T1000 (cell line): ENCODE results near the gene ACSF3.

Experiments
- DNase-seq: peaks from one replicate; lab custom pipeline; 2025; ENCODE audit warnings: mixed read lengths; lab: John Stamatoyannopoulos, UW

ACSF3 gene

GRCh38 chr16:89190150-89190958 is 96.7 kb downstream of the ACSF3 start:
- no peak for DNase-seq

GRCh38 chr16:89191033-89191900 is 97.6 kb downstream of the ACSF3 start:
- DNase-seq, result no peak

DNA sequence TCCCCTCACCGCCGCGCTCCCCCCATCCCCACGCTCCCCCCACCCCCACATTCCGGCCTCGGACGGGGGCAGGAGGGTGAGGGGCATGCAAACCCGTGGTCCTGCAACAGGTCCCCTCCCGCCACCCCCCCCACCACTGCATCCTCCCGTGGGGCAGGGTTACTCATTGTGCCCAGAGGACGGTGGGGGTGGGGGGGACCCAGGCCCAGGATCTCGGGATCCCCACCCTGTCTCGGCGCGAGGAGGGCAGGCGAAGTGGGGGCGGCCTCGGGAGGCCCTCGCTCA is 98.2 kb downstream of the ACSF3 start:
- no peak for DNase-seq

GRCh38 chr16:89192186-89192955 is 98.7 kb downstream of the ACSF3 start:
- peak; percentile 86 for DNase-seq

DNA sequence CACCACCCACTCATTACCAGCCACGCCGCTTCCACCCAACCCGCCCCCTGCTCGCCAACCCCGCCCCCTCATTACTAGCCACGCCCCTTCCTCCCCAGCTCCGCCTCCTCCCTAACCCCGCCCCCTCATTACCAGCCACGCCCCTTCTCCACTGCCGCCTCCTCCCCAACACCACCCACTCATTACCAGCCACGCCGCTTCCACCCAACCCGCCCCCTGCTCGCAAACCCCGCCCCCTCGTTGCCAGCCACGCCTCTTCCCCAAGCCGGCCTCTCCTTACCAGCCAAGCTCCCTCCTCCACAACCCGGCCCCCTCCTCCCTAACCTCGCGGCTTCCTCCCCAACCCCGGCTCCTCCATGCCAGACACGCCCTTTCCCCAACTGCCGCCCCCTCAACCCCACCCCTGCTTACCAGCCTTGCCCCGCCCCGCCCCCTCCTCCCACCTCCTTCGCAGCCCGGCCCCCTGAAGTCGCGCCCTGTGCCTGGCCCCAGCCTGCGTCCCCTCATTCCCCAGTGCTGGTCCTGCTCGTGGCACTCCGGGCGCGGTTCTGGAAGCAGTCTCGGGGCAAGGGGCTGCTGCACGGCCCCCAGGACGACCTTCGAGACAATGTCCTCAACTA is 99.4 kb downstream of the ACSF3 start:
- DNase-seq, result peak; percentile 80

DNA sequence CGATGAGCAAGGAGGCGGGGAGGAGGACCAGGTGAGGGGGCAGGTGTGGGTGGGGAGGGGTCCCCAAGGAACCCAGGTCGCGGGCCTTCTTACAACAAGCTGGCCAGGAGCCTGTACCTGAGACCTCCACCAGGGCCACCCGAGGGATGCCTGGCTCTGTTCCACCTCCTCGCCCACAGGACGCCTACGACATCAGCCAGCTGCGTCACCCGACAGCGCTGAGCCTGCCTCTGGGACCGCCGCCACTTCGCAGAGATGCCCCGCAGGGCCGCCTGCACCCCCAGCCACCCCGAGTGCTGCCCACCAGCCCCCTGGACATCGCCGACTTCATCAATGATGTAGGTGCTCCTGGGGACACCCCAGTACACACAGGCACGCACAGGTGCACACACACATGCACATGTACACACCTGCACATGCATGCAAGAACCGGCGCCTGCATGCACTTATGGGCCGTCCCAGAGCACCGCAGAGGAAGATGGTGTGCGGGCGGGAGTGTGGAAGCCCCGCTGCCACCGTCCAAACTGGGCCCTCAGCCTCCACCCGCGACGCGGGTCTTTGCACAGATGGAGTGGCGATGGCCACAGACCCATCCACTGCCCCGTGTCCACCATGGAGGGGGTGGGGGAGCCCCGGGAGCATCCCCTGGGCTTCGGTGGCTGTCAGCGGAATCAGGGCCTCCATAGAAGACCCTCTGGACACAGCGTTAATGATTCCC is 100.1 kb downstream of the ACSF3 start:
- no peak for DNase-seq

- no peak for DNase-seq
Observed at GRCh38 chr16:89194340-89195311, 101.0 kb downstream of the ACSF3 start.

DNA sequence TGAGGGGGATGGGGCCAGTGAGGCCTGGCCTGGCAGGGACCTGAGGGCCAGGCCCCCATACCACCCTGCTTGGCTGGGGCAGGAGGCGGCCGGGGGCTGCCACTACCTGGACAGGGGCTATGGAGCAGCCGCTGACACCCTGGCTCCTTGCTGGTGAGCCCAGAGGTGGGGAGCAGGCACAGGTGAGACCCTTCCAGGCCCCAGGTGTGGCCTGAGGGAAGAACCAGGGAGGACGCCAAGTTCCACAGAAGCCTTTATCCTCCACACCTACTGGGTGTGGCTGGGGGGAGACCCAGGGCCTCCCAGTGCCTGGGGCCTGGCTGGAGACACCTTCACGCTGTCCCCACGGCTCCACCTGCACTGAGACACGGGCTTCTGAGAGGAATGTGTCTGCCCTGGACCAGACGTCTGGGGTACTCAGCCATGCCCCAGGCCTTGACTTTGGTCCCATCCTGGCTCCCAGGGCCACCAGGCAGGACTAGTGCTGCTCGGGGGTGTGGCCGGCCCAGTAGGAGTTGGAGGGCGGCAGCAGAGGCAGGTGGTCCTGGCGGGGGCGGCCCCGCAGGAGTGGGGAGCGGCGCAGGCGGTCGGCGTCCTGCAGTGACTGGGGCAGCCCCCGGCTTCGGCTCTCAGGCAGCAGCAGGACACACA is 102.0 kb downstream of the ACSF3 start:
- no peak for DNase-seq

GRCh38 chr16:89197033-89197632 is 103.5 kb downstream of the ACSF3 start:
- no peak for DNase-seq

DNA sequence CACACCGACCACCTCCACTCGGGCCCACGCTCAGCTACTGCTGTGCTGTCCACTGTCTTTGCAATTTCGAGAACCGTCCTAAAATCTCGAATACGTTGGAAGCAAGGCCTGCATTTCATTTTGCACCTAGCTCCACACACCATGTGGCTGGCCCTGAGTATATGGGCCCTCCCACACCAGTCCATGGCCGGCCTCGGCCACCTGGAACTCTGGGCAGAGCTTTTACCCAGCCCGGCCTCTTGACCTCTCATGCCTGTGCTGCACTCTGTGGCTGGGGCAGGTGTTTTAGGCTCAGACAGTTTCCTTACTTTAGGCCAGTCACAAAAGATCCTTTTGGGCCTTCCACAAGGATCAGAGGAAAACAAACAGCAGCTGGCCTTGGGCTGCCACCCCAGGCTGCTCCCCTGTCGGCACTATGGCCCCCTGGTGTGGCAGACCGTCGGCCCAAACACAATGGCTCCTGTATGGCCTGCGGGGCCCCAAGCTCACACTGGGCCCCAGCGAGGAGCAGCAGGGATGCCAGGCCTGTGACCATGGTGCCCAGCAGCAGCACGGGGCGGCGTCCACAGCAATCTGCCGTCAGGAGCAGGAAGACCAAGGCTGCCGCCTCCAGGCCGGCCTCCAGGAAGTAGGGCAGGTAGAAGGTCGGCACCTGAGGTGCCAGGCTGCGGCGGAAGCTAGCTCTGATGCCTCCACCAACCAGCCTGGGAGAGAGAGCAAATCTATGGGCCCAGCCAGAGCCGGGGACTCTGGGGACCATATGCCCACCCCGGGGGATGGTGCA is 104.2 kb downstream of the ACSF3 start:
- DNase-seq, result no peak

GRCh38 chr16:89198417-89199240 is 105.0 kb downstream of the ACSF3 start:
- no peak for DNase-seq

DNA sequence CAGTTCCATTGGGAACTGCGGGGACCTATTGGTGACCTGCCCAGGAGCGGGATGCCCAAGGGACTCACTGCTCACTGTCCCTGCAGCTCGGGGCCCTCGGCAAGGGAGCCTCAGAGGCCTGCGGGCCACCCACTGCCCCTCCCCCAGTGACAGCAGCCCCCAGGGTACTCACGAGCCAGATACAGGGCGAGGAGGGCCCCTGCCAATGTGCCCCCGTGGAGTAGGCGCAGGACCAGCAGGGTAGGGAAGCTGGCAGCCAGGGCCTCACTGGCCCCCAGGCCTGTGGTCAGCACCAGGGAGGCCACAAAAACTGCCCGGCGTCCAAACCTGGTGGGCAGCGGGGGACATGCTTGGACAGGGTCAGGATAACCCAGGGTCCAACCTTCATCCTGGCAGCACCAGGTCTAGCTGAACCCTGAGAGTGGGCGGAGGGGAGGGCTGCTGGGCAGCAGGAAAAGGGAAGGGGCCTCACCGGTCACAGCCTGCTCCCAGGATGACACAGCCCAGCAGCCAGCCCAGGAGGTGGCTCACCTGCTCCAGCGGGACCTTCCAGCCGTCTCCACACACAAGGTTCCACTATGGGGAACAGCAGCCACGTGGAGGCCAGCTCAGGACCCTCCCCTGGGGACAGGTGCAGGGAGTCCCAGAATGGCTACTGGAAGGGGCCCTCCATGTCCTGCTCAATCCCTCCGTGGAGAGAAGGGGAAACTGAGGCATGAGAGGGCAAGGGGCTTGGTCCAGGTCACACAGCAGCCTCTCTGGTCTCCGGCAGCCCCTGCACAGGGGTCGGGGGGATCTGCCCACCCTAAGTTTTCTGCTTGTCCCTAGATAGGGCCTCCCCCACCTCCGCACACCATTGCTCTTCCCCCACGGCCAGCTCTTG is 105.8 kb downstream of the ACSF3 start:
- no peak for DNase-seq

GRCh38 chr16:89200124-89200849 is 106.6 kb downstream of the ACSF3 start, which contains the start of gene SLC22A31:
Gene SLC22A31 (minus strand): TSS chr16:89200537. CDS start chr16:89200501, 36 bp downstream.
- no peak for DNase-seq

- no peak for DNase-seq
Observed at GRCh38 chr16:89200850-89201411, 107.3 kb downstream of the ACSF3 start.
